Neutrophil (primary cell): Measurements from ENCODE around the gene PI4KA.

Experiments
- H3K27ac ChIP-seq: fragments of 200-600 bp; sonication (generic); 2 replicates; pipeline ENCODE4 v1.5.1; 2016; ENCODE audit warnings: mild to moderate bottlenecking, moderate library complexity
- H3K27me3 ChIP-seq: fragments of 200-600 bp; sonication (generic); 2 replicates; pipeline ENCODE4 v1.6.0; 2016; ENCODE audit warnings: mild to moderate bottlenecking
- H3K36me3 ChIP-seq: fragments of 200-600 bp; sonication (generic); 2 replicates; pipeline ENCODE4 v1.5.1; 2017
- H3K4me1 ChIP-seq, 2 experiments: fragments of 200-600 bp in 1 of 2; sonication (generic) in 1 of 2; 1 replicate in 1 of 2; 2 replicates in 1 of 2; pipeline versions ENCODE4 v1.5.1 to v1.6.1; 2013 to 2016; ENCODE audit warnings: low read depth in 1 of 2, low read length in 1 of 2, mild to moderate bottlenecking in 1 of 2, moderate library complexity in 1 of 2; ENCODE audit not compliant: control insufficient read depth in 1 of 2, insufficient read depth in 1 of 2
- H3K4me3 ChIP-seq, 2 experiments: fragments of 200-600 bp in 1 of 2; sonication (generic) in 1 of 2; 1 replicate in 1 of 2; 2 replicates in 1 of 2; pipeline ENCODE4 v1.5.1; 2013 to 2016; ENCODE audit warnings: low read depth in 1 of 2, low read length in 1 of 2, mild to moderate bottlenecking in 1 of 2, moderate library complexity in 1 of 2
- H3K9me3 ChIP-seq: fragments of 200-600 bp; sonication (generic); 2 replicates; pipeline ENCODE4 v1.5.1; 2016
- CTCF ChIP-seq: fragments of 200-600 bp; sonication (generic); IDR thresholded peaks from 2 replicates; pipeline ENCODE4 v1.5.1; 2016; ENCODE audit warnings: antibody characterized with exemption

The PI4KA gene

GRCh38 chr22:20858615-20859416, at the start of gene PI4KA, which contains the start of gene SNAP29:
TSS of gene PI4KA (minus strand) at chr22:20858811. CDS start at chr22:20858725, 86 bp downstream.
TSS of gene SNAP29 (plus strand) at chr22:20859007. CDS start at chr22:20859111, 104 bp downstream.
- H3K4me3 ChIP-seq = peak within 1 kb of the TSS; percentile 68 to 85
- TF ChIP-seq CTCF = peak; percentile 78
- no peaks in the 10 kb centered on the region for H3K27me3 ChIP-seq
- H3K4me1 ChIP-seq = peaks cover 30 to 33% of the 10 kb centered on the region in 2 experiments
- H3K27ac ChIP-seq = peak within 1 kb of the TSS; percentile 97
- H3K9me3 ChIP-seq = no peaks in the 10 kb centered on the region
- H3K36me3 ChIP-seq = peaks cover 11% of the 10 kb centered on the region

- Histone ChIP-seq H3K27ac (no peak overlapping the region), H3K9me3 (no peaks in the 10 kb centered on the region), H3K4me1 (peaks cover 26% of the 10 kb centered on the region in 2 experiments), H3K27me3 (no peaks in the 10 kb centered on the region), H3K4me3 (no peak overlapping the region), H3K36me3 (no peaks in the 10 kb centered on the region)
- no peak for TF ChIP-seq CTCF
Measured at GRCh38 chr22:20906387-20906767, 47.8 kb upstream of the PI4KA start.

GRCh38 chr22:20905415-20906386, 47.1 kb upstream of the PI4KA start:
- peak overlapping the region; percentile 64 for H3K27ac ChIP-seq
- no peaks in the 10 kb centered on the region for H3K36me3 ChIP-seq
- no peak overlapping the region for H3K4me3 ChIP-seq
- peaks cover 26% of the 10 kb centered on the region in 2 experiments for H3K4me1 ChIP-seq
- H3K27me3 ChIP-seq = no peaks in the 10 kb centered on the region
- no peaks in the 10 kb centered on the region for H3K9me3 ChIP-seq
- no peak for TF ChIP-seq CTCF

GRCh38 chr22:20904980-20905355, 46.4 kb upstream of the PI4KA start:
- TF ChIP-seq CTCF = no peak
- Histone ChIP-seq H3K27me3 (no peaks in the 10 kb centered on the region), H3K9me3 (no peaks in the 10 kb centered on the region), H3K4me3 (no peak overlapping the region), H3K4me1 (peaks cover 26% of the 10 kb centered on the region in 2 experiments), H3K27ac (peak overlapping the region; percentile 64), H3K36me3 (no peaks in the 10 kb centered on the region)
